Esophagus squamous epithelium (tissue), 5 donors: ENCODE data around the gene ISG15. TPM values are rescaled to one million over a fixed set of nuclear protein-coding genes. Genes with fewer than 3 reads are reported as not detected.
A peak's percentile ranks its signal among the peaks of the same experiment; 100 is the strongest.

ENCODE experiments used
- DNase-seq: peaks from one replicate; lab custom pipeline; 2025; lab: John Stamatoyannopoulos, UW
- H3K27ac ChIP-seq, 4 donors: fragments of 200-600 bp; sonication (generic); one replicate each; pipeline ENCODE4 v1.5.1; 2016 to 2019; ENCODE audit warnings: mild to moderate bottlenecking in 1 of 4
- H3K27me3 ChIP-seq, 4 donors: fragments of 200-600 bp; sonication (generic); 1 replicate in 3 of 4; 2 replicates in 1 of 4; pipeline versions ENCODE4 v1.5.1 to v1.6.0; 2017 to 2021; ENCODE audit warnings: antibody characterized with exemption in 1 of 4
- H3K36me3 ChIP-seq, 3 donors: fragments of 200-600 bp; sonication (generic); one replicate each; pipeline ENCODE4 v1.5.1; 2016 to 2019
- H3K4me1 ChIP-seq, 3 donors: fragments of 200-600 bp; sonication (generic); one replicate each; pipeline ENCODE4 v1.5.1; 2017 to 2019
- H3K4me3 ChIP-seq, 4 donors: fragments of 200-600 bp; sonication (generic); 1 replicate in 3 of 4; 2 replicates in 1 of 4; pipeline ENCODE4 v1.5.1; 2016 to 2019; ENCODE audit warnings: mild to moderate bottlenecking in 2 of 4, moderate library complexity in 1 of 4
- H3K9me3 ChIP-seq, 3 donors: fragments of 200-600 bp; sonication (generic); one replicate each; pipeline ENCODE4 v1.5.1; 2016 to 2019
- POLR2A ChIP-seq, 4 donors: fragments of 450-650 bp; IDR thresholded peaks; one replicate each; pipeline ENCODE4 v1.6.1; 2017; ENCODE audit warnings: antibody characterized with exemption in 4 of 4, mild to moderate bottlenecking in 4 of 4, moderate library complexity in 3 of 4
- WGBS, 2 donors: methylation state at CpG; one replicate each; pipeline ENCODE4 v1.1.5; 2018; 5-methylcytosine and 5-hydroxymethylcytosine counted together
- intact Hi-C: fragments of 100-400 bp; cut with DNase I; formaldehyde crosslinking; loops from one replicate; pipeline ENCODE4 v1.15.0; 2022
- total RNA-seq, 4 donors: library from RNA; depleted of rRNA; stranded (reverse); fragments of >200 nt; gene quantifications; one replicate each; pipeline ENCODE4 v1.1.0, GENCODE V29; 2016
- TF ChIP-seq, protein P1 (sequence below), 6 experiments: fragments of 450-650 bp in 4 of 6; fragments of 200-600 bp in 2 of 6; sonication (generic) in 2 of 6; IDR thresholded peaks; one replicate each; pipeline ENCODE4 v1.5.1; 2016 to 2019; ENCODE audit warnings: antibody characterized with exemption in 6 of 6, mild to moderate bottlenecking in 4 of 6, moderate library complexity in 4 of 6
- donor health status: DM: yes; HTN: yes; CAD: no.

The ISG15 gene
- total RNA-seq, 4 donors from 2014 or later: 7.2 to 44.3 (median 10.3) TPM

DNA sequence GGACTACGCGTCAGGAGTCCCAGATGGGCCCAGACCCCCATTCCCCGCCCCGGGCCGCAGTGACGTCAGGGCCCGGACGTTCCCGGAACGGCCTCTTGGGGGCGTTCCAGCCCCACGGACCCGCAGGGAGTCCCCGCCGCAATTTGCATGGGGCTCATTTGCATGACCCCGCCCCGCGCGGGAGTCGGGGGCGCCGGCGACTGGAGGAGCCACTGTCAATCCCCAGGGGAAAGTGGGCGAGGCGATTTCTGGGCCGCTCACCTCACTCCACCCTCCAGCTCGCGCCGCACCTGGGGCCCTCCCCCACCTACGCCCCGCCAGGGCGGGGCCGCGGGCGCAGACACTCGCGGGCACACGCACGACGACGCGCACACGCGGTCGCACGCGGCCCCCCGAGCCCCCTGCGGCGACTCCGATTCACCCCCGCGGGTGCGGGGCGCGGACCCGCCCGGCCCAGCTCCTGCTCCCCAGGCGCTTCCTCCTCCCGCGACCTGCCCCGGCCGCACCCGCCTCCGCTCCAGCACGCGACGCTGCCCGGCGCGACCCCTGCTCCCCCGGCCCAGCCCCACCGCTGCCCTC lies 19.8 kb downstream of the ISG15 start:
- peak; percentile 52 for DNase-seq
- WGBS, 2 donors: no CpG with 5 or more reads among the region's 73 CpGs
- Histone ChIP-seq H3K36me3 (peaks cover 0 to 5% (median 0%) of the 10 kb centered on the region in 3 donors), H3K4me1 (peaks cover 12 to 53% (median 21%) of the 10 kb centered on the region in 3 donors), H3K27me3 (peaks cover 0 to 63% (median 0%) of the 10 kb centered on the region in 4 donors), H3K27ac (peak overlapping the region in 2 of 4 donors; percentile 7 to 44), H3K9me3 (no peaks in the 10 kb centered on the region), H3K4me3 (peak overlapping the region; percentile 29 to 65 (median 47))
- TF ChIP-seq, protein P1, sequence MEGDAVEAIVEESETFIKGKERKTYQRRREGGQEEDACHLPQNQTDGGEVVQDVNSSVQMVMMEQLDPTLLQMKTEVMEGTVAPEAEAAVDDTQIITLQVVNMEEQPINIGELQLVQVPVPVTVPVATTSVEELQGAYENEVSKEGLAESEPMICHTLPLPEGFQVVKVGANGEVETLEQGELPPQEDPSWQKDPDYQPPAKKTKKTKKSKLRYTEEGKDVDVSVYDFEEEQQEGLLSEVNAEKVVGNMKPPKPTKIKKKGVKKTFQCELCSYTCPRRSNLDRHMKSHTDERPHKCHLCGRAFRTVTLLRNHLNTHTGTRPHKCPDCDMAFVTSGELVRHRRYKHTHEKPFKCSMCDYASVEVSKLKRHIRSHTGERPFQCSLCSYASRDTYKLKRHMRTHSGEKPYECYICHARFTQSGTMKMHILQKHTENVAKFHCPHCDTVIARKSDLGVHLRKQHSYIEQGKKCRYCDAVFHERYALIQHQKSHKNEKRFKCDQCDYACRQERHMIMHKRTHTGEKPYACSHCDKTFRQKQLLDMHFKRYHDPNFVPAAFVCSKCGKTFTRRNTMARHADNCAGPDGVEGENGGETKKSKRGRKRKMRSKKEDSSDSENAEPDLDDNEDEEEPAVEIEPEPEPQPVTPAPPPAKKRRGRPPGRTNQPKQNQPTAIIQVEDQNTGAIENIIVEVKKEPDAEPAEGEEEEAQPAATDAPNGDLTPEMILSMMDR (IDR thresholded peaks at IDR 0.05): peak; percentile 48 to 81 (median 76)
- no peak for TF ChIP-seq POLR2A (IDR thresholded peaks at IDR 0.05)
- intact Hi-C loops: loop anchor here (10.0 kb wide), 2 partner anchors 82 to 262 kb away; partner anchors contain the start of gene C1orf159

DNA sequence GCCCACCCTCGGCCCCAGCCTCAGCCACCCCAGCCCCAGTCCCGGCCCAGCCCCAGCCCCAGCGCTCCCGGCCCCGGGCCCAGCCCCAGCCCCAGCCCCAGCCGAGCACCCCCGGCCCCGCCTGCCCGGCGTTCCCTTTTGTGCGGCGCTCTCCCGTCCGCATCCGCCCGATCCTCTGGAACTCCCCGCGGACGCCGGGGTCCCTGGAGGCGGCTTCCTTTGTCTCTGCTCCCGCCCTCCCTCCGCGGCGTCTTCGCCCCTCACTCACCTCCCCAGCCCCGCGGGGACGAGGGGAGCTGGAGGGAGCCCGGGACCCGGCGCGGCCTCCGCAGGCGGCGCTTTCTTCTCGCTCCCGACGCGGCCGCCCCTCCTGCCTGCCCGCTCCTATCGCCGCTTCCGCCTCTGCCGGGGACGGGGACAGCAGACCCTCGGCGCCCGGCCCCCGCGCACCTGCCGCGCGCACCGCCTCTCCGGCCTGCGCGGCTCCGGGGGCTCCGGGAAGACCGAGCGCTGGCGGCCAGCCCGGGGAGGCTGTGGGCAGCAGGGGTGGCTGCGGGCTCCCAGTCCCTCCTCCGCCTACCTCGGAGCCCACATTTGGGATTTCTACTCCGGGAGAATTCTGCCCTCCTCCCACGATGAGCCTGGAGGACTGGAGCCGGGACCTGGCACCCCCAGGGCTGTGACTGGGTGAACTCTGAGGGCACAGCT lies 20.6 kb downstream of the ISG15 start:
- intact Hi-C loops: loop anchor here (10.0 kb wide), 2 partner anchors 81 to 261 kb away; partner anchors contain the start of gene C1orf159
- no peak for DNase-seq

DNA sequence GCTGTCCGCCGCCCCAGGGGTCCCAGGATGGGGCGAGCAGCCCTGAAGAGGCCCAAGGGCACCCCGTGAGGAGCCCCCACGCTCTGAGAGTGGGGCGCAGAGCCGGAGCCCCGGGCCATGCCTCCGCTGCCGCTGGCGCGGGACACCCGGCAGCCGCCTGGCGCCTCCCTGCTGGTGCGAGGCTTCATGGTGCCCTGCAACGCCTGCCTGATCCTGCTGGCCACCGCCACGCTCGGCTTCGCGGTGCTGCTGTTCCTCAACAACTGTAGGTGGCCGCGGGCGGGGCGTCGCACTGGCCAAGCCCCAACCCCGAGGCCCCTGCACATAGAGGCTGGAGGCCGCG lies 21.1 kb downstream of the ISG15 start:
- Histone ChIP-seq H3K9me3 (no peaks in the 10 kb centered on the region), H3K27ac (no peak overlapping the region), H3K4me1 (peaks cover 15 to 63% (median 22%) of the 10 kb centered on the region in 3 donors), H3K4me3 (peak overlapping the region in 2 of 4 donors; percentile 55 to 65), H3K27me3 (peaks cover 0 to 76% (median 0%) of the 10 kb centered on the region in 4 donors), H3K36me3 (peaks cover 0 to 5% (median 0%) of the 10 kb centered on the region in 3 donors)
- intact Hi-C loops: loop anchor here (10.0 kb wide), 2 partner anchors 80 to 260 kb away; partner anchors contain the start of gene C1orf159
- DNase-seq: no peak
- TF ChIP-seq, protein P1 (IDR thresholded peaks at IDR 0.05): no peak
- no peak for TF ChIP-seq POLR2A (IDR thresholded peaks at IDR 0.05)
- WGBS, 2 donors: 90% methylated on average over 4 of the region's 30 CpGs; no CpG with 5 or more reads in 1 of the 2 donors

More for the DNA sequence above, 20.6 kb downstream of the ISG15 start:
- peak overlapping the region in 1 of 4 donors; percentile 44 for H3K27ac ChIP-seq
- H3K27me3 ChIP-seq: peaks cover 0 to 71% (median 0%) of the 10 kb centered on the region in 4 donors
- TF ChIP-seq POLR2A (IDR thresholded peaks at IDR 0.05): no peak
- TF ChIP-seq, protein P1 (IDR thresholded peaks at IDR 0.05): no peak
- peak overlapping the region; percentile 29 to 65 (median 47) for H3K4me3 ChIP-seq
- 23 to 60% methylated on average over 1 to 16 of the region's 71 CpGs for WGBS, 2 donors
- no peaks in the 10 kb centered on the region for H3K9me3 ChIP-seq
- H3K4me1 ChIP-seq: peaks cover 12 to 58% (median 21%) of the 10 kb centered on the region in 3 donors
- H3K36me3 ChIP-seq: peaks cover 0 to 5% (median 0%) of the 10 kb centered on the region in 3 donors

DNA sequence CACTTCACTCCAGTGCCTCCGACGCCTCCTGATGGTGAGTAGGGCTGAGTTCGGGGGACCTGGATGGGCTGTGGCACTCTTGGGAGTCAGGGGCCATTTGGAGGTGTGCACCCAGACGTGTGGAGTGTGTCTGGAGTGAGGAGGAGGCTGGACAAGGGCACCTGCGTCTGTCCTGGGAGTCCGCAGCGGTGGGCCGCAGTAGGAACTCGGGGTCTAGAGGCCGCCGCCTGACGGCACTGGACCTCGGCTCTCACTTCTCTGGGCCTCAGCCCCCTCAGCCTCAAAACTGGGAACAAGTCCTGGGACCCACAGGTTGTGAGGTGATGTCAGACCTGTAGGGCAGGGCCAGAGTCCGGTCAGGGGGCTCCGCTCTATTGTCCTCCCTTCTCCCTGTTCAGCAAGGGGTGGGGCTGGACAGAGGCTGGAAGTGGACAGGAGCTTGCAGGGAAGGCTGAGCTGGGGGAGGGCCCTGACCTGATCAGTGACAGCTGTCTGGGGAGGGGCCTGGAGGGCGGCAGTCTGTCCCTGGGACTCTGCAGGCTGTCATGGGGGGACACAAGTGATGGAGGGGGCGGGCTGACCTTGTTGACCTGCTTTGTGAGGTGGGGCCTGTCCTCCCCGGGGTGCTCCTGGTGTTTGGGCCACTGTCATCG lies 22.1 kb downstream of the ISG15 start:
- DNase-seq: no peak
- Histone ChIP-seq H3K36me3 (peaks cover 0 to 5% (median 0%) of the 10 kb centered on the region in 3 donors), H3K4me3 (no peak overlapping the region), H3K27me3 (peaks cover 0 to 84% (median 0%) of the 10 kb centered on the region in 4 donors), H3K9me3 (no peaks in the 10 kb centered on the region), H3K27ac (no peak overlapping the region), H3K4me1 (peaks cover 25 to 73% (median 32%) of the 10 kb centered on the region in 3 donors)
- intact Hi-C loops: loop anchor here (10.0 kb wide), 2 partner anchors 79 to 259 kb away; partner anchors contain the start of gene C1orf159
- 80 to 85% methylated on average over 1 to 7 of the region's 19 CpGs for WGBS, 2 donors
- no peak for TF ChIP-seq POLR2A (IDR thresholded peaks at IDR 0.05)
- TF ChIP-seq, protein P1 (IDR thresholded peaks at IDR 0.05): no peak
